Ovary (tissue), 3 donors: ENCODE measurements around the gene KRT78.

Source experiments
- POLR2A ChIP-seq: fragments of 450-650 bp; IDR thresholded peaks from one replicate; pipeline ENCODE4 v1.6.1; 2017; ENCODE audit warnings: antibody characterized with exemption, mild to moderate bottlenecking, moderate library complexity
- TF ChIP-seq, protein P1 (sequence below), 3 donors: fragments of 450-650 bp in 2 of 3; fragments of 200-600 bp in 1 of 3; IDR thresholded peaks; one replicate each; pipeline versions ENCODE4 v1.5.1 to v1.8.0; 2016 to 2022; ENCODE audit warnings: antibody characterized with exemption in 3 of 3, mild to moderate bottlenecking in 1 of 3
- donor health status: DM: no; HTN: no; CAD: no.

DNA sequence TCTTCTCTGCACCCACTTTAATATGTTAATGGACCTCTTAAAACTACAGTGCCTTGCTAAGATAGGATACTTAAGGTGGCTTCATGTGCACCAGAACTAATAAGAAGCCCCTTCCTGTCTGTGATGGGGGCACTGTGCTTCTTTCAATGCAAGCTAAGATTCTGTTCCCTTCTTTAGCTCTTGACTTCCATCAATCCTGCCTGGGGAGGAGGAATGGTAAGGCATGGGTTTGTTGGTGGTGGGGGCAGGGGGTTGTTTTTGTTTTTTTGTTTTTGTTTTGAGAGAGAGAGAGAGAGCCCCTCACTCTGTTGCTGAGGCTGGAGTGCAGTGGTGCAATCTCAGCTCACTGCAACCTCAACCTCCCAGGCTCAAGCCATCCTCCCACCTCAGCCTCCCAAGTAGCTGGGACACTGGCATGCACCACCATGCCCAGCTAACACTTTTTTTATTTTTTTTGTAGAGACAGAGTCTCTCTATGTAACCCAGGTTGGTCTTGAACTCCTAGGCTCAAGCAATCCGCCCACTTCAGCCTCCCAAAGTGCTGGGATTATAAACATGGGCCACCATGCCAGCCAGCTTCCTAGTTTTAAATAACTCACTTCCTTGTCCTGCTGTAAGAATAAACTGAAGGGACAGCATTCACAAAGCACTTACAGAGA lies 48.4 kb downstream of the KRT78 start:
- TF ChIP-seq POLR2A = no peak
- TF ChIP-seq, protein P1, sequence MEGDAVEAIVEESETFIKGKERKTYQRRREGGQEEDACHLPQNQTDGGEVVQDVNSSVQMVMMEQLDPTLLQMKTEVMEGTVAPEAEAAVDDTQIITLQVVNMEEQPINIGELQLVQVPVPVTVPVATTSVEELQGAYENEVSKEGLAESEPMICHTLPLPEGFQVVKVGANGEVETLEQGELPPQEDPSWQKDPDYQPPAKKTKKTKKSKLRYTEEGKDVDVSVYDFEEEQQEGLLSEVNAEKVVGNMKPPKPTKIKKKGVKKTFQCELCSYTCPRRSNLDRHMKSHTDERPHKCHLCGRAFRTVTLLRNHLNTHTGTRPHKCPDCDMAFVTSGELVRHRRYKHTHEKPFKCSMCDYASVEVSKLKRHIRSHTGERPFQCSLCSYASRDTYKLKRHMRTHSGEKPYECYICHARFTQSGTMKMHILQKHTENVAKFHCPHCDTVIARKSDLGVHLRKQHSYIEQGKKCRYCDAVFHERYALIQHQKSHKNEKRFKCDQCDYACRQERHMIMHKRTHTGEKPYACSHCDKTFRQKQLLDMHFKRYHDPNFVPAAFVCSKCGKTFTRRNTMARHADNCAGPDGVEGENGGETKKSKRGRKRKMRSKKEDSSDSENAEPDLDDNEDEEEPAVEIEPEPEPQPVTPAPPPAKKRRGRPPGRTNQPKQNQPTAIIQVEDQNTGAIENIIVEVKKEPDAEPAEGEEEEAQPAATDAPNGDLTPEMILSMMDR (IDR thresholded peaks at IDR 0.05) = no peak
